RWPE1 (cell line): ENCODE results near the gene ZNF417.
"Not testable (repeated sequence)": the region's sequence is repeated elsewhere in the genome, so short reads cannot be mapped to it uniquely, and the experiment has no call there.

Source experiments
- CTCF ChIA-PET: fragments of 350-600 bp; sonication (Branson Sonifier 250); formaldehyde crosslinking; extraction: SDS; loops from one replicate; lab custom pipeline; 2021; lab: Yijun Ruan, JAX
- POLR2A ChIA-PET: fragments of 400-600 bp; formaldehyde crosslinking; extraction: SDS; loops from one replicate; lab custom pipeline; 2020; ENCODE audit warnings: antibody characterized with exemption; ENCODE audit not compliant: low non-redundant PET; lab: Yijun Ruan, JAX
- DNase-seq: peaks from one replicate; pipeline ENCODE4 v3.0.0; 2012; ENCODE audit warnings: low spot score
- H3K27ac ChIP-seq: fragments of 450-650 bp; 2 replicates; pipeline ENCODE4 v1.5.1; 2017
- TF ChIP-seq, protein P1 (sequence below): fragments of 450-650 bp; conservative IDR thresholded peaks from 2 replicates; pipeline ENCODE4 v1.5.1; 2017; ENCODE audit warnings: low read depth, mild to moderate bottlenecking

ZNF417 gene

DNA sequence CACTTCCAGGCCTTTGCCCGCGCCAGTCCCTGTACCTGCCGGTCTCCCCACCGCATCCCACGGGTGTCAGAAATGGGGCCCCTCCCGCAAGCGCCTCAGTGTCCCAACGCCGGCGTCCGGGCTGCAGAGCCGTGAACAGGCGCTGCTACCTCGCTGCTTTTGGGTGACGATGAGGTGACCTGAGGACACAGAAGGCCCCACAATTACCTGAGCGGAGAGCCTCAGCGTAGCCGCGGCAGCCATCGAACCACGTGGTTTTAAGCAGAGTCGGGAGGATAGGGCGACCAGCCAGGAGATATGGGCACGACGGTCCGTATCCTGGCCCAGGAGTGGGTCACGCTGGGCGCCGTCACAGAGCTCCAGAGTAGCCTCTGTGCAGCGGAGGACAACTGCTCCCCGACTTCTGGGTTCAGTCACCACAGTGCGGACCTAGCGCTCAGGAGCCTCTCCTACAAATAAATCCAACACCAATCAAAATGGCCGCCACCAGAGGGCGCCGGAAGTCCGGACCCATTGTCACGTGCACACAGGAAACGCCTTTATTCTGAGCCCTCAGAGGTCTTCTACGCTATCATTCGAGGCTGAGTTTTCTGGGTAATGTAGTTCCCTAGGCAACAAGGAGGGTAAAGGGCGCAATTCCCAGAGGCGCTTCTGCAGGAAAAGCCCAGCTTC is 27.7 kb downstream of the ZNF417 start, which contains the start of gene ZNF814:
Gene ZNF814, minus strand, starts transcription at position 478 of the 672 bp plus-strand sequence. Its CDS starts 235 bp downstream, at position 243.
- ChIA-PET POLR2A (interaction anchor here (0.5 kb wide), 1 partner anchor 274 kb away, joined by 3 read pairs; no protein-coding TSS in a partner anchor), CTCF (interaction anchor here (0.6 to 1.0 kb wide), 3 partner anchors 8 to 123 kb away, joined by 3 read pairs; no protein-coding TSS in a partner anchor)
- H3K27ac ChIP-seq = no peak within 1 kb of the TSS
- TF ChIP-seq, protein P1, sequence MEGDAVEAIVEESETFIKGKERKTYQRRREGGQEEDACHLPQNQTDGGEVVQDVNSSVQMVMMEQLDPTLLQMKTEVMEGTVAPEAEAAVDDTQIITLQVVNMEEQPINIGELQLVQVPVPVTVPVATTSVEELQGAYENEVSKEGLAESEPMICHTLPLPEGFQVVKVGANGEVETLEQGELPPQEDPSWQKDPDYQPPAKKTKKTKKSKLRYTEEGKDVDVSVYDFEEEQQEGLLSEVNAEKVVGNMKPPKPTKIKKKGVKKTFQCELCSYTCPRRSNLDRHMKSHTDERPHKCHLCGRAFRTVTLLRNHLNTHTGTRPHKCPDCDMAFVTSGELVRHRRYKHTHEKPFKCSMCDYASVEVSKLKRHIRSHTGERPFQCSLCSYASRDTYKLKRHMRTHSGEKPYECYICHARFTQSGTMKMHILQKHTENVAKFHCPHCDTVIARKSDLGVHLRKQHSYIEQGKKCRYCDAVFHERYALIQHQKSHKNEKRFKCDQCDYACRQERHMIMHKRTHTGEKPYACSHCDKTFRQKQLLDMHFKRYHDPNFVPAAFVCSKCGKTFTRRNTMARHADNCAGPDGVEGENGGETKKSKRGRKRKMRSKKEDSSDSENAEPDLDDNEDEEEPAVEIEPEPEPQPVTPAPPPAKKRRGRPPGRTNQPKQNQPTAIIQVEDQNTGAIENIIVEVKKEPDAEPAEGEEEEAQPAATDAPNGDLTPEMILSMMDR = no peak
- peak; percentile 58 for DNase-seq

DNA sequence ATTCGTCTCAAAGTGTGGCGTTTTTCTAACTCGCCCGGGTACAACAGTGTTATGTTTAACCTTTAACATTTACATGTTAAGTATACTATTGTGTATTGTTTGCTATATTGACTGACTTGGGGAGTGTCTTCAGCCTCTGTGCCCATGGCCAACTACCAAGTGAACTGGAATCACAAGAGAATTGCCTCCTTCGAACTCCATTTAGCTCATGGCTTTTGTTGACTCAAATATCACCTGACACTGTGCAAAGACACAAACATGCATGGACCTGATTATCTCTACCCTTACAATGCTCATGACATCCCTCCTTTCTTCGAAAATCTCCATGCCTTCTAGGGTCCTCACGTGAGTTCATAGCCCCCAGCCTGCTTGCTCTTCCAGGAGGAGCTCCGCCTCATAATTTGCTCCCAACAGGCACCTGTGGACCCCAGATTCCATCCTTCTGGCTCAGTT is 28.3 kb downstream of the ZNF417 start:
- TF ChIP-seq, protein P1 = no peak
- DNase-seq = peak; percentile 13
- ChIA-PET POLR2A (no interaction called here), CTCF (interaction anchor here (0.6 to 1.0 kb wide), 4 partner anchors 8 to 298 kb away, joined by 3 read pairs; no protein-coding TSS in a partner anchor)
- no peak overlapping the region for H3K27ac ChIP-seq

DNA sequence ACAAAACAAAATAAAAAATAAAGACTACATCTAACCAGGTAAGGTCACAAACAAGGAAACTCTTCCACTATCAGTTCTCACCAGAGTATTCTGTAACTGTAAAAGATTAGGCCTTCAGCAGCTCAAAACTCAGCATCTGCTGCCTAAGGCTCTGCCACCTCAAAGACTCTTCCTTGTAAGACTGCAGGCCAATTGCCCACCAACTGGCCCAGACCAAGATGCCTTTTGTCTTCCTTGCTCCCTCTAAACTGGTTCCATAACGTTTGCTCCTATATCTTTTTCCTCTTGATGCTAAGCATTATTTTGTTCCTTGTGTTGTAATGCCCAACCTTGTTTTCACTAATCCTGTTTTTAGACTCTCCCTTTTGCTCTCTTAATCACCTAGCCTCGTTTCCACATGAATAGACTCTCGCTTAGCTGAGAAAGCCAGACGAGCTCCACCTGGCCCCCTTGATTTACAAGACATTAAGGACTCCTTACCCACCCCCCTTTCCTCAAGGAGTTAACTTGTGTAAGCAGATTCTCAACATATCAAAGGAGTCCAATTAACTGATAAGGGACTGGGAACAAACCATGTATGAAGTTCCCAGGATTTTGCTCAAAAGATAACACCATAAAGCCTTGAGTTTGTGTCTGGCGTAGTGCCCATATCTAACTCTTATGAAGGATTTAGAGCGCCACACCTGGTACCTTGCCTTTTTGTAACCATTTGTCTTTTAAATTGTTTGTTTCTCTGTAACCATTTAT is 29.0 kb downstream of the ZNF417 start:
- no peak for DNase-seq
- POLR2A ChIA-PET = no interaction called here
- CTCF ChIA-PET = interaction anchor here (0.6 to 1.0 kb wide), 3 partner anchors 9 to 299 kb away, joined by 3 read pairs; no protein-coding TSS in a partner anchor
- TF ChIP-seq, protein P1 = no peak
- no peak overlapping the region for H3K27ac ChIP-seq

DNA sequence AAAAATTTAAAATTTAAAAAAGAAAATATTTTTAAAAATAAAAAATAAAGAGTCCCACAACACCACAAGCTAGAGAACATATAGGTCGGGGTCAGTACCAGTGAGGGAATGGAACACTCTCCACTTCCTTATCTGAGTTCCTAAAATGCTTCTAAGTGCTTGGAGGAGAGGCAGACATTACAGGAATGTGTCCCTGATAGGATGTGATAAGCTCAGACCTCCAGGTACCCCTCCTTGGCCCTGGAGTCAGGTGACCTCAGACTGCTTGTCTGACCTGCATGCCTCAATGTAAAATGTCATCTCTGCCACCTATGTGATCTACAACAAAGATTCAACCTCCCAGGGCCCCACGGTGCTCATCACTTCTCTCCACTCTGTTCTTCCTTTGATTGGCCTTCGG is 30.3 kb downstream of the ZNF417 start:
- TF ChIP-seq, protein P1 = no peak
- ChIA-PET POLR2A (no interaction called here), CTCF (no interaction called here)
- no peak for DNase-seq
- no peak overlapping the region for H3K27ac ChIP-seq

DNA sequence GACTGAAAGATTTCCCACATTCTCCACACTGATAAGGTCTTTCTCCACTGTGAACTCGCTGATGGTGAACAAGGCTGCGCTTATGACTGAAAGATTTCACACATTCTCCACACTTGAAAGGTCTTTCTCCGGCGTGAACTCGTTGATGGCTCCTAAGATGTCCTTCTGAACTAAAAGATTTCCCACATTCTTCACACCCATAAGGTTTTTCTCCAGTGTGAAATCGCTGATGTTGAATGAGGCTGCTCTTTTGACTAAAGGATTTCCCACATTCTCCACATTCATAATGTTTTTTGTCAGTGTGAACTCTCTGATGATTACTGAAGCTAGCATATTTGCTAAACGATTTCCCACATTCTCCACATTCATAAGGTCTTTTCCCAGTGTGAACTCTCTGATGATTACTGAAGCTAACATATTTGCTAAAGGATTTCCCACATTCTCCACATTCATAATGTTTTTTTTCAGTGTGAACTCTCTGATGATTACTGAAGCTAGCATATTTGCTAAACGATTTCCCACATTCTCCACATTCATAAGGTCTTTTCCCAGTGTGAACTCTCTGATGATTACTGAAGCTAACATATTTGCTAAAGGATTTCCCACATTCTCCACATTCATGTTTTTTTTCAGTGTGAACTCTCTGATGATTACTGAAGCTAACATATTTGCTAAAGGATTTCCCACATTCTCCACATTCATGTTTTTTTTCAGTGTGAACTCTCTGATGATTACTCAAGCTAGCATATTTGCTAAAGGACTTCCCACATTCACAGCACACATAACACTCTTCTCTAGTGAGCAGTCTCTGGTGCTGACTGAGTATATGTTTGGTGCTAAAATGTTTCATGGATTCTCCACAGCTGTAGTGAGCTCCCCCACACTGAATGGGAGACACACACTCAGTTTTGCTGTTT is 42.3 kb downstream of the ZNF417 start:
- POLR2A ChIA-PET, CTCF ChIA-PET, DNase-seq, H3K27ac ChIP-seq: not testable (repeated sequence)

DNA sequence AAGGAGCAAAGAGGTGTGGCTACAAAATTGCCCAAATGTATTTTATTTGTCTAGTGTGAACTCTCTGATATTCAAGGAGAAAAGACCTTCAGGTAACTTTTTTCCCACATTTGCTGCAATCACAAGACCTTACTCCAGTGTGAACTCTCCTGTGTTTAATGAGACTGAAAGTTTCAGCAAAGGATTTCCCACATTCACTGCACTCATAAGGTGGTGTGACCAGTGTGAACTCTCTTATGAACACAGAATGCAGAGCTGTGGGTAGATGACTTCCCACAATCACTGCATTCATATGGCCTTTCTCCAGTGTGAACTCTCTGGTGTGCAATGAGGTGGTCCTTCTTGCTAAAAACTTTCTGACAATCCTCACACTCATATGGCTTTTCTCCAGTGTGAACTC is 43.9 kb downstream of the ZNF417 start:
- DNase-seq = no peak
- POLR2A ChIA-PET = no interaction called here
- TF ChIP-seq, protein P1 = no peak
- CTCF ChIA-PET = interaction anchor here (0.6 kb wide), 1 partner anchor 402 kb away, joined by 7 read pairs; no protein-coding TSS in a partner anchor
- no peak overlapping the region for H3K27ac ChIP-seq
